GM18870 (cell line): ENCODE measurements around the gene AK8.

Experiments used
- ATAC-seq: cut with Tn5 transposase; IDR thresholded peaks from one replicate; pipeline ENCODE4 v1.9.1; 2021; ENCODE audit warnings: moderate library complexity; ENCODE audit not compliant: unreplicated experiment

The AK8 gene

DNA sequence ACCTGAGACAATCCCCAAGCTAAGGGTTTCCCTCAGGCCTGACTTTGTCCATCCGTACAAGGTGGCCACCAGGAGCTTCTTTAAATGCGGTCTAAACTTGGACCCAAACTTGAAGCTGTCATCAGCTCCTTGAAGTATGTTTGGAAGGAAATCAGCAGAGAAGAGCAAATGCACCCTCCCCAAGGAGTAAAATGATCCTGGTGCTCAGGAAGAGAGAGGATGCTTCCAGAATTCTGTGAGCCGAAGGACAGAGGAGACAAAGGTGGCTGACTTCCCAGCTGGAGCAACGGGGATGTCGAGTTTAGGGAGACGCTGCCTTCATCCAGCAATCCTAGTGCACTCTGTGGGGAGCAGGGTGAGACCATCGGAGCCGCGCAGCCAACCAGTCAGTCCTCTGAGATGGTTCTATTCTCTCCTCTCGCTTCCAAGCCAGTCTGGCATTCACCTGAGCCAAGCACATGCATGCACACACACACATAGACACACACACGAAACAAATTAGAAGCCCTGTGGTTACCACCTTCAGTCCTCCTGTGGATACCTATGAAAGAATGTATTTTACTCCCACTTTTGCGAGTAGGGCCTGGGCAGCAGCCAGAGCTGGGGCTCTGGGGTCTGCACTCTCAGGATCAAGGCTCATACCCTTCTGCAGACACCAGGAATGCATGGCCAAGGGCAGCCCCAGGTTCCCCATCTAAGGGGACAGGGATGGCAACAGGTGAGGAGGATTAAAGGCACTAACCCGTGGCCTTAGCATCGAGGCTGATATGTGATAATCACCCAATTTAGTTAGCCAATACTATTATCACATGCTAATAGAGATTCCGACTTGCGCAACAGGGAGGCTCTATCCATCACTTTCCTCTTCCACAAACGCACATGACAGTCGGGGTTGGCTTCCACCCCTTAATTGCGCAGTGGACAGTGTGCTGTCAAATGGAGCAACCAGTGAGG, 132.1 kb downstream of the AK8 start:
- no peak for ATAC-seq

DNA sequence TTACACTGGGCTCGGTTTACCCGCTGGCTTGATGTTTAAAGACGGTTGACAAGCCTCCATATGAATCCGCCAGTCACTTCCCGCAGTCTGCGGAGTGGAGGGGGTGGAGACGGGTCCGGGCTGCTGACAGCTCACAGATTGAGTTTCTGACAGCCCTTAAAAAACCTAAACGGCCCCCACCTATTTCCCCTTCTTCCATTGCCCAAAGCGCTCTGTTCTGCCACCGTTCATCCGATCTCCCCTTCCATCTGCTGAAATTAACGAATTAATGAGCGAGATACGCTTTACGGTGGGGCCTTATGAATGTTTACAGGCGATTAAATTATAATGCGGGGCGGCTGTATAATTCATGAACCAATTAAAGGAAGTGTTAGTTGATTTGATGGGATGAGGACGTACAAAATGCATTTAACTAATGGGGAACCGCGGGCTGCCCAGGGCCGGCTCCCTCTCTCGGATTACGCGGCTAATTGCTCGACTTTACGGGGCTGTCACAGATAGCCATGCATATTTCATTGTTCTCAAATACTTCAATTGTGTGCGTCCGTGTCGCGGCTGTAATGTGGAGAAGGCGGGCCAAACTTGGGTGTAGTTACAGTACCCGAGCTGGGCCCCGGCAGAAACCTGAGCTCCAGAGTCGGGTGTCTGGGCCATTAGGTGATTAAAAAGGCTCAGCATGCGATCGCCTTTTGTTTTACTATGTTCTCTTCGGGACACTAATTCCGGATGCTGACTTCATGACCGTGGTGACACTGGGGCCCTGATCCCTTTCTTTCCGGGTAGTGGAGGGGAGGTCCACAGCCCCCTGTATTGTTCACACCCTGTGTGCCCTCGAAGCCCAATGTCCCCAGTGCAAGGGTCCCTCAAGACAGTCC, 133.0 kb downstream of the AK8 start:
- no peak for ATAC-seq

DNA sequence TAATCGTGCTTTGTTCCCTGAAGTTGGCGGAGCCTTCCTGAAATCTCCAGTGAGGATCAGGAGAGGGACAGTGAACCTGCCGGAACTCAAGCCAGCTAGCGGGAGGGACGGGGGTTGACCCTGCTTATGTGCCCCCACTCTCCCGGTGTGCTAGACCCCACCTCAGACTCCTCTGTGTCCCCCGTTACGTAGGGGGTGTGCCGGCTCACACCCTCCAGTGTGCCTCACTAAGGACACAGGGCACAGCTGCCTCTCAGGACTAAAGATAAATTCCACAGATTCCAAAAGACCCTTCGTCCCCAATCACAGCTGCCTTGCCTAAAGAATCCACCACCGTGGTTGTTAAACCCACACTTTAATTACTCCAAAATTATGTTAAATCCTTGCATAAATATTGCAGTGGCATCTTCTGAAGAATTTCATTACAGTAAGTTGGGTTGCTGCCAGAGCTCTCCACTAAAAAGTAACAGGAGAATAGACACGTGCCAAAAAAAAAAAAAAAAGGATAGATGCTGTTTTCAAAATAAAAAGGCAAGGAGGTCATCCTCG, 134.1 kb downstream of the AK8 start:
- no peak for ATAC-seq

DNA sequence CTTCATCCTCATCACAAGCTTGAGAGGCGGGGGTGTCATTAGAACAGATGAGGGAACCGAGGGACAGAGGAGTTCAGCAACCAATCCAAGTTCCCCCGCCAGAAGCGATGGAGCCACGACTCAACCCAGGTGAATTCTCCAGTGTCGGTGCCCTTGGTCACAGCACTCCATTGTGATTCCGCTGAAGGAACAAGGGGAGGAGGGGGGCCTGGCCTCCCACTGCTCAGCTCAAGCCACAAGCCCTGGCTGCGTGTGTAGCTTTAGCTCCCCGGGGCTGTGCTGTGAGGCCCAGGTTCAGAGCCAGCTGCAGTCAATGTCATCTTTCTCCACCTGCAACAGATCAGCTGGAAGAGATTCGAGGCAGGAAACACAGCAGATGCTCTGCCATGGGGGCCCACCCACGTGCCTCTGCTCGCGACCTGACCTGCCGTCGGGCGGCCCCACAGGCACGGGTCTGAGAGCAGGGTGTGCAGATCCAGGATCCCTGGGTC, 135.2 kb downstream of the AK8 start:
- no peak for ATAC-seq

DNA sequence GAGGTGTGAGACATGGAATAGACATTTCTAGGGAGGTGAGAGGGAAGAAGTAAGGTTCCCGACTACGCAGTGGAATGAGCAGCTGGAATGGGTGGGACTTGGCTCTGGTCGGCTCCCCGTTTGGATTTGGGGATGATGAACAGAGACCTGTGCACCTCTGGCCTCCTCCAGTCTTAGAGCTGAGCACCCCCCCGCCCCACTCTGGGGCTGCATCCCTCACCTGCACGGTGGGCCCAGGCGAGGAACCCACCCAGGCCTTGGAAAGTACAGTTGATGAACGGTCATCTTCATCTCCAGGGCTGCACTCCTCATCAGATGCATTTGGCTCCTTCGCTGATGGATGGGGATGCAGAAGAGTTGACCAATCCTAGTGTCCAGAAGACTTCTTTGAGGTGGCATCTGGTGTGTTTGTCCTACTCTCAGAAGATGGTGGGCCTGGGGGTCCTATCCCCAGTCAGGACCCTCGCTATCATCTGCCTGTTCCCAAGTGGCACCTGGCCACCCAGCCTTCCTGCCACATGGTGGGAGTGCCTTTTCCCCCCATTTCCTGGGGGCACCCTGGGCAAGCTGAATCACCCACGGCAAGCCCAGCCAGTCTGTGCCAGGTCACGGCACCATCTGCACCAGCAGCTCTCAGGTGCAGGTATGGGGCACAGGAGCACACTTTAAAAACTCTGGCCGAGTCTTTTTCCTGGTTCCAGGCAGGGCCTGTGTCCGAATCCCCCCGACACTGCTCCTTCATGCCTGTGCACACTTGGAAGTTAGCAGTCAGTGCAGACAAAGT, 137.4 kb downstream of the AK8 start:
- no peak for ATAC-seq

DNA sequence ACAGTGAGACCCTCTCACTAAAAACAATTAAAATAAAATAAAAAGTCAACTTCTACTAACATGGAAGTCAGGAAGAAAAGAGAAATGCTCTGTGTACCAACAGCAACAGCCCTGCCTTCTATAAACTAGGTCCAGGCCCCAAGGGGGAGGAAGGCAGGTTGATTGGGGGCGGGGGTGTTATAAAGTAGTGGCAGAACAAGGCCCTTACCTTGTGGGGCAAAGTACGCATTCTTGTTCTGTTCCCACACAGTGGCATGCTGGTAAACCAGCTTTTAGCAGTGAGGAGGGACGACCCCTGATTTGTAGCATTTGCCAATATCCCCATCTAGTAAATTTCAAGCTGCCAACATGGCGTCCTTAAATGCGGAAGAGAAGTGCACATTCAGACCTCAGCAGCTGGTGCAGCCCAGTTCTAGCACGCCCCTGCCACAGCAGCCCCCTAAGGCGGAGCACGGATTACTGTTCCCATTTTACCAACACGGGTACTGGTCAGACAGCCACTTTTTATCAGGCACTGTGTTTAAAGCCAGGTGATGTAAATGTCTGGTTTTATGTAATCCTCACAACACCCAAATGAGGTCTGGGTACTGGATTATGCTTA, 138.3 kb downstream of the AK8 start:
- no peak for ATAC-seq

DNA sequence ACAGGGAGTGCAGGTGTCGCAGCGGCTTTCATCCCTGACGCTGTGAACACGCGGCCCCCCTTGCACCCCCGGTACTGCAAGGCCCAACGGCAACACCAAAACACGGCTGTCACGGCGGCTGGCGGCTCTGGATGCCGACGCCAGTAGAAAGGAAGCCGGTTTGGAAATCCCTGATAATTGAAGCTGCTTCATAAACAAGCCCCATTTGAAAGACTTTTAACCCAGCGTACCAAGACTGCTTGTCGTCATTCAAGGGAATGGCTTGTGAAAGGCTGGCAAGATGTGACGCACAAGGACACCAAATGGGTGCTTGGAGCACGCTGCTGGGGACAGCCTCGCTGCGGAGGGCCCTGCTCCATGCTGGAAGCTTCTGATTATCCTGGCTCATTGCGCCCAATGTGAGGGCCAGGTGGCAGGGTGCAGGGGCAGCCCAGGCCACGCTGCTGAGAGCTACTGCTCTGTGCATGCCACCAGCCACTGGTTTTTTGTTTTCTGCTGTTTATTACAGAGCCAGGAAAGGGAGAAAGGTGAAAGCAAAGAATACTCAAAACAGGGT, 144.7 kb downstream of the AK8 start:
- ATAC-seq: no peak

DNA sequence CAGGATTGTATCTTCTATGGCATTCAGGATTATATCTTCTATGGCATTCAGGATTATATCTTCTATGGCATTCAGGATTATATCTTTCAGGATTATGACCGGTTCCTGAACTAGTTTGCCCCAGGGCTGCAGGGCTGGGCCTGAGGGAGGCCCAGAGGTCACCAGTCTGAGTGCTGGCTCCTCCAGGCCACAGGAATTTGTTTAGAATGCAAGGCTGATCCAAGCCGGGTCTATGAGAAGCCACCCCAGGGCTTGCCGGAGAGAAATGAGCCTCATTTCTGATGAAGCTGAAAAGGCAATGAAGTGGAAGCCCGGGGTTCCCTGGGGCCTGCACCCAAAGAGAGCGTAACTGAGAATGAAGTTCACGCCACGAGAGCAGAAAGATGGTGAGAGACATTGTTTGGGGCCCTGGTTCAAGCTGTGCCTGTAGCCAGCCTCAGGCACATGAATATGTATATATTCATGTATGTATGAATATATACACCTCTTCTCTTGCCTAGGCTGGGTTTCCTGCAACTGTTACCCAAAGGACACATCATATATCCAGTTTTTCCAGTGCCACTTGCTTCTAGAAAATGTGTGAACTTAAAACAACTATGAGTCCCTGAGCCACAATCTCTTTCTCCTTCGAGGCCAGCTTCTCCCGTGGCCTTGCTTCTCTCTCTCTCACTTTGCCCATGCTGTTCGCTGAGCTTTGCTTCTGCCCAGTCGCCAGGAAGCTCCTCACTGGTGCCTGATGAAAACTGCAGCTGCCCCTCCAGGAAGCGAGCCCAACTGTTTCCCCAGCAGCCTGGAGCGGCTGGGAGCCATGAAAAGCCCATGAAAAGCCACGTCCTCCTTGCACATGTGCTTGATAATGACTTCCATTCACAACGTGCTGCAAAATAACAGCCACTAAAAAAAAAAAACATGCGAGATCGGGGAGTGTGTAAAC, 145.5 kb downstream of the AK8 start:
- ATAC-seq: no peak

DNA sequence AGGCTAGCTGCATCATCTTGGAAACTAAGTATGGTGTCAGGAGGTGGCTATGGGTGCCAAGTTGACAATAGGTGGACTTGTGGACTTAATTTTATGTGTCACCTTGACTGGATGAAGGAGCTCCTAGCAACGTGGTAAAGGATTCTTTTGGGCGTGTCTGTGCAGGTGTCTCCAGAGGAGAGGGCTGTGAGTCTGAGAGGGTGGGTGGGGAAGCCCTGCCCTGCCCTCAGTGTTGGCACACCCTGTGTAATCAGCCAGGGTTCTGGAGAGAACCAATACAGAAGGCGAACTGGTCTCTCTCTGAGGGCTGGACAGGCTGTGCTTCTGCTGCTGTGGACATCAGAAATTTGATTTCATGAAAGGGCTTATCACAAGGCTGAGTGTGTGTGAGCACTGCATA, 146.9 kb downstream of the AK8 start:
- no peak for ATAC-seq

DNA sequence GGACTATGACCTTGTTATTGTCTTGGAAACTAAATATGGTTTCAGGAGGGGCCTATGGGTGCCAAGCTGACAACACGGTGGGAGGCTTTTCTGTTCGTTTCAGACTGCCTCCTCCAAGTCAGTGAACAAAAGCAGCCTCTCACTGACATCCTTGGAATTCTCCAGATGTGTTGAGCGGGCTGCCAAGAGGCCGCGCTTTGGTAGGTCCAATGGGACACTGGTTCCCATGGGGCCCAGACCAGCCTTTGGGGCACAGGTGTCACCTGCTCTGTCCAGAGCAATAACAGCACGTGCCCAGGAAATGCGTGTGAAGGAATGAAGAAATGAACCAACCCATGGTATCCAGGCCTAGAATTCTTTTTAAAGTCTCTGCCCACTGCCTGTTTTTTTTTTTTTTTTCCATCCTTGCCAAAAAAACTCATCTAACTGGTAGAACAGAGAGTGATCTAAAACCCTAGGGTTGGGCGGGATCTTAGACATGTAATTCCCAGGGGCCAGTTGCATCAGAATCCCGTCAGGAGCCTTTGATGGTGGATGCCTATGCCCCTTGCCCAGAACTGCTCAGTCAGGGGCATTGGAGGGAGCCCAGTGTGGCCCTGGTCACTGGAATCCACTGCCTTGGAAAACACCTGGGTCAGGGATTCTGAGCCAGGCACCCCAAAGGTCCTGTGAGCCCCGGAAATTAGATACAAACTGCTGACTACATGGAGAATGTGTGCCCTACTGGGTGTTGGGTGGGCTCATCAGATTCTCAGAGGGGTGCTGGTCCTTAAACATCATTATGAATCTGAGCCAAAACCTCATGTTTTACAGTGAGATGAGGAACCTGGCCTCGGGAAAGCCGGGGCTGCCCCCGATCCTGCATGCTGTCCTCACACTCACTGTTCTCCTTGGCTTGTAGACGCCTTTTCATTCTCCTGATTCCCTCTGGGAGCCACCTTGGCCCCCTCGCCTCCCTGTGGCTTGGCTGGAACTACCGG, 147.7 kb downstream of the AK8 start:
- no peak for ATAC-seq

DNA sequence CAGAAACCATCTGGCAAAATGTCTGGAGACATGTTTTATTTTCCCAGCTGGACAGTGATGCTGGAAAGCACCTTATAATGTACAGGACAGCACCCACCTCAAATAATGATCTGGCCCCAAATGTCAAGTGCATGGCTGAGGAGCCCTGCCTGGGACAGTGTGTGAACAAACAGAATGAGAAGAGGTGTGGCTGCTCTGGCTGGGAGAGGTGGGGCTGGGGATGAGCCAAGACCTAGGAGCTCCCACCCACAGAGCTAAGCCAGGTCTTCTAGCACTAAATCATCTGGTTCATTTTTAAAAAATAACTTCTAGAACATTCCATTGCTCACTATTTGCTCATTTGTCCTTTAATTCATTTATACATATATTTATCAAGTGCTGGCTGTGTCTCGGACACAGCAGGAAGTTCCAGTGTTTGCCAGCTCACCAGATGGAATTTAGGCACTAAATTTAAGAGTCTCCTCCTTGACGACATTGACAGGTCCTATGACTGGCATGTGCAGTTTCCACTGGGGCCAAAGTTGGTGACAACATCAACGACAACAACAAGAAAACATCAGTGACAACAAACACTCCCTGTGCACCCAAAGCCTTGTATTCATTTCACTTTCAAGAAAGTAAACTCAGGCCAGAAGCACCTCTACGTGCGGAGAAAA, 148.7 kb downstream of the AK8 start:
- ATAC-seq: no peak

DNA sequence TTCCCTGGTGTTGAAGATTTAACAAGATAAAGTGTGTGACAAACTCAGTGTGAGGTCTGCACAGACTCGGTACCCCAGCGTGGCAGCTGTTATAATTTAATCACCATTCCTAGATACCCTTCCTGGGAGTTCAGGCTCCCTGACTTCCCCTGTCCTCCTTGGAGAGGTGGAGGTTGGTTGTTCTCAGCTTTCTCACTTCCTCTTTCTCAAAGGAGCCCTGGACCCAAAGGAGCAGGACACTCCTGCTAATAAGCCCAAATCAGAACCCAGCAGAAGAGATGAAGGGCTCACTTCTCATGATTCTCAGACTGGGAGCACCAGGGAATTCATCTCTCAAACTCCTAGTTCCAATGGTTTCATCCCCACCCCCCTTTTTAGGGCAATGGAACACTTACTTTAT, 149.6 kb downstream of the AK8 start:
- no peak for ATAC-seq

DNA sequence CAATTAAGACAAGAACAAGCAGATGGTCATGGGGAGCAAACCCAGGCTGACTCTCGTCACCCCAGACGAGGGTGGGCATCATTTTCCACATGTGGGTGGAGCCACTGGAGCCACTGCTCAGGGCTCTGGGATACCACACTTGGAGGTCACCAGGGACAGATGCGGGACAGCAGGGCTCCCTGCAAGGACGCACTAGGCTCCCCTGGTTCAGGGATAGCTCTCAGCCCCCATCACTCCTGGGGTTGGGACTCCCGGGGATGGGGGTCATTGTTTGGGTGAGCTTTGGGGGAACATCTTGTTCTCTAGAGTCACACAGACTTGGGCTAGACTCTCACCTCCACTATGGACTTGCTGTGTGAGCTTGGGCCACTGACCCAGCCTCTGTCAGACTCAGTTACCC, 150.0 kb downstream of the AK8 start:
- ATAC-seq: no peak

DNA sequence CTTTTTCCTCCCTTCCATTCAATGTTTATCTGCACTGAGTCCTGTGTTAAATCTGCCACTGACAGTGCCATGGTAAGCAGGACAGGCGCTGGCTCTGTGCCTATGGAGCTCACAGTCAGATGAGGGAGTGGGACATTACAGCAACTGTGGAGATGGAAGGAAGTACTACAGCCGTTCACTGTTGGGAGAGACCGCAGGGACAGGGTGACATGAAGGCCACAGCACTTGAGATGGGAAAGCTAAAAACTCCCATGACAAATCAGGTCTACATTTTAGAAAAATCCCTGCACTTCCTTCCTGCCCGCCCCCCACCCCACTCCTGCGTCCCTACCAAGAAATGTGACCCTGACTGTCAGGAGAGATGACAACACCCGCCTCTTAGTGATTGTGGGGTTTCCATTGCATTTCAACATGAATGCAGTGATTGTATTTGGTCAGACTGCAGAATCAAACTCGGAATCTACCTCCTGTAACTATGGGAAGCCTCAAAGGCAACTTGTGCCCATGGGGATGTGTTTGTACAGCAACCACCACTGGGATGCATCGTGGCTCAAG, 151.4 kb downstream of the AK8 start:
- no peak for ATAC-seq

DNA sequence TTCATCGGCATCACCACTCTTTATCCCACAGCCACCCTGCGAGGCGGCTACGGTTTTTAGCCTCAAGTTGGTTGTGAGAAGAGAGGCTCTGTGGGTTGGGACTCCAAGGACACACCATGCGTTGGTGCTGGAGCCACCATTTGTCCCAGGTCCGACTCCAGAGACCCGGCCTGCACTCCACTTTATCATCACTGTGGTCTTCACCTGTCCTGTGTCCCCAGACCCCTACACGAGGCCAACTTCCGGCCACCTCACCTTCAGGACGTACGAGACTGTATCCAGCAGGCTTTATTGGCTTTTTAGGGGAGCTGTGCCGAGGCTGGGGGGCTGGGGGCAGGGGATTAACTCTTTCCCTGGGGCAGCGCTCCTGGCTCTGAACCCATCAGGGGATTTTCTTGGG, 152.8 kb downstream of the AK8 start:
- ATAC-seq: no peak

DNA sequence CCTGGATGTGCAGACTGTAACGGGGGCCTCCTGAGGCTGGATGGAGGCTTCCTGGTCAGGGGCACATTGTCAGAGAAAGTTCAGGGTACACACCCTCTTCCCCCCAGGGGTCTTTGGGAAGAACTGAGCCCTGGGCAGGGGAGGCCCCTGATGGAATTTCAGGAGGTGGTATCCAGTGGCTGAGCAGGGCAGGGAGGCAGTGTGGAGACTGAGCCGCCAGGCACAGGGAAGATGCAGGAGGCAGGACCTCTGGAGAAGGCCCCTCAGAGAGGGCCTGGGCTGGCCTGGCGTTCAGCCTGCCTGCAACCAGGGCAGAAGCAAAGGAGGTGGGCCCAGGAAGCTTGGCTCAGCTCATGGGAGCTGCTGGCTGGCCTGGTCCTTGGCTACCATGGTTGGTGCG, 154.3 kb downstream of the AK8 start:
- no peak for ATAC-seq

DNA sequence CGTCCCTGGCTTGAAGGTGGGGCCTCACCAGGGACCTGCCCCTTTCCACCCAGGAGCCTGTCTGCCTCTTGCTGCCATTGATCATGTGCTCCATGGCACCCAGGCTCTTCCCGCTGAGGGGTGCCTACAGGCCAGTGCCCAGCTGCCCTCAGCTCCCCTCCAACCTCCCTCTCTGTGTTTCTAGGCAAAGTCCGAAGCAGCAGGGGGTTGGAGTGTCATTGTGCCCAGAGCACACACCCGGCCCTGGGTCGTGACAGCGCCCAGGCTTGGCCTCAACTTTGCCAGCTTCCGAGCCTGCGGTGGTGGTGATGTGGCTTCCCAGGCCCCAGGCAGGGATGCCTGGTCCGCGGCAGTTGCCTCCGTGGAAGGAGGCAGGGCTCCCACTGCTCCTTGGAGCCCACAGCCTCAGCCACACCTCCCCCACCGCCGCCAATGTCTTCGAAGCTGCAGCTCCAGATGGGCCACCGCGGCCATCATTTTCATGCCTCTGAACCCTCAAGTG, 155.5 kb downstream of the AK8 start:
- no peak for ATAC-seq
